Activated CD4-positive, alpha-beta T cell treated with anti-CD3 and anti-CD28 coated beads for 36 hours (primary cell): ENCODE results near the gene RBCK1. TPM values are rescaled to one million over a fixed set of nuclear protein-coding genes. Genes with fewer than 3 reads are reported as not detected.

Experiments used
- ATAC-seq: fragments of 200-7000 bp; cut with Tn5 transposase; one replicate; pipeline ENCODE4 v1.10.0; 2021; ENCODE audit warnings: mild to moderate bottlenecking, moderate library complexity
- CTCF ChIA-PET: fragments of 350-600 bp; sonication (Branson Sonifier 250); formaldehyde crosslinking; loops from one replicate; lab custom pipeline; 2021; ENCODE audit warnings: antibody characterized with exemption; lab: Charles Lee
- POLR2A ChIA-PET: fragments of 350-600 bp; sonication (Branson Sonifier 250); formaldehyde crosslinking; loops from one replicate; lab custom pipeline; 2021; ENCODE audit warnings: antibody characterized with exemption, inconsistent platforms; lab: Charles Lee
- DNase-seq: peaks from one replicate; pipeline ENCODE4 v3.0.0-alpha.2; 2020
- H3K27ac Mint-ChIP-seq: one replicate; pipeline ENCODE4 v1.8.0; 2021; ENCODE audit warnings: mixed read lengths
- H3K27me3 Mint-ChIP-seq: one replicate; pipeline ENCODE4 v1.8.0; 2021; ENCODE audit warnings: mixed read lengths
- H3K36me3 Mint-ChIP-seq: one replicate; pipeline ENCODE4 v1.8.0; 2021; ENCODE audit warnings: low read depth, mixed read lengths
- H3K4me1 Mint-ChIP-seq: one replicate; pipeline ENCODE4 v1.8.0; 2021; ENCODE audit warnings: mixed read lengths
- H3K4me3 Mint-ChIP-seq: one replicate; pipeline ENCODE4 v1.8.0; 2021; ENCODE audit warnings: mild to moderate bottlenecking, moderate library complexity, mixed read lengths
- H3K9me3 Mint-ChIP-seq: one replicate; pipeline ENCODE4 v1.8.0; 2021; ENCODE audit warnings: low read depth, mixed read lengths
- intact Hi-C, 2 experiments: fragments of 100-400 bp; cut with DNase I in 1 of 2; cut with micrococcal nuclease in 1 of 2; formaldehyde crosslinking; loops; one replicate each; pipeline versions ENCODE4 v1.14.2 to v1.15.1; 2022 to 2024; cut with DNase I, micrococcal nuclease
- total RNA-seq, 2 experiments: library from RNA; stranded (reverse); gene quantifications; one replicate each; pipeline ENCODE4 v1.2.3, GENCODE V29; 2021

Gene RBCK1
- 100 to 1,000 TPM; 130 to 149 TPM for total RNA-seq

GRCh38 chr20:407953-408842, at the start of gene RBCK1:
RBCK1 (plus strand) TSS chr20:408299; CDS start chr20:408758, 459 bp downstream.
- ATAC-seq (peak; percentile 76), DNase-seq (peak; percentile 94)
- ChIA-PET POLR2A (interaction anchor here (0.8 to 1.4 kb wide), 3 partner anchors 10 to 30 kb away, joined by 3 to 5 read pairs (median 3); no protein-coding TSS in a partner anchor), CTCF (interaction anchor here (0.7 to 1.4 kb wide), 9 partner anchors 8 to 138 kb away, joined by 3 to 7 read pairs (median 3); partner anchors contain the start of genes TBC1D20 and TRIB3)
- Mint-ChIP-seq H3K4me1 (peaks cover 43% of the 10 kb centered on the region), H3K9me3 (peaks cover 8% of the 10 kb centered on the region), H3K27me3 (no peaks in the 10 kb centered on the region), H3K4me3 (peak within 1 kb of the TSS; percentile 79), H3K36me3 (peaks cover 41% of the 10 kb centered on the region), H3K27ac (peak within 1 kb of the TSS; percentile 87)
- intact Hi-C loops: loop anchor here (1.0 to 5.0 kb wide), 14 partner anchors 25 to 1694 kb away; partner anchors contain the start of genes TBC1D20 (in 2 of the 2), CSNK2A1 (in 1 of the 2), NRSN2 (in 1 of the 2) and RAD21L1 (in 1 of the 2)

DNA sequence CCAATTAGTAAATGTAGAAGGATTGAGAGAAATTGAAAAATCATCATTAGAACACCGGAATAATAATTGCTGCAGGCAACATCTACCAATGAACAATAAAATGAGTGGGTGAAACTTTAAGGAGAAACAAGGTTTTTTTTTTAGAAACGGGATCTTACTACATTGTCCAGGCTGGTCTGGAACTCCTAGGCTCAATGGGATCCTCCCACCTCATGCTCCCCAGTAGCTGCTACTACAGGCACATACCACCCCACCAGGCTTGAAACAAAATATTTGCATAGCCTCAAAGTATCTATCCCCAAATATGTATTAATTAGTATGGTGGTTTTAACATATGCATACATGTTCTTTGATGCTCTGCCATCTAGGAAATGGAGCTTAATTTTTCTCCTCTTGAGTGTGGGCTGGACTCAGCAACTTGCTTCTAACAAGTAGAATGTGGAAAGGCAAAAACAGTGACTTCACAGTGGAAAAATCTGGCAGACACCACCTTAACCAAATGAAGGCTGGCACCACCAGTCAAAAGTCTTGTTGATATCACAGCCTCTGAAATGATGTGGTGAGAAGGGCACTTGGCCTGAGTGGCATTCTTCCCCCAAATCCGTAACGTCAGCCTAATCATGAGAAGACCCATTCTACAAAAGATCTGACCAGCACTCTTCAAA, 49.1 kb upstream of the RBCK1 start:
- no peak for ATAC-seq
- intact Hi-C loops: no loop called here
- Mint-ChIP-seq H3K9me3 (no peaks in the 10 kb centered on the region), H3K27ac (no peak overlapping the region), H3K4me1 (peaks cover 16% of the 10 kb centered on the region), H3K36me3 (no peaks in the 10 kb centered on the region), H3K4me3 (no peak overlapping the region), H3K27me3 (no peaks in the 10 kb centered on the region)
- no peak for DNase-seq
- CTCF ChIA-PET: no interaction called here
- POLR2A ChIA-PET: no interaction called here

GRCh38 chr20:361561-361960, 46.5 kb upstream of the RBCK1 start:
- POLR2A ChIA-PET: no interaction called here
- ATAC-seq: no peak
- intact Hi-C loops: no loop called here
- Mint-ChIP-seq H3K4me1 (peaks cover 35% of the 10 kb centered on the region), H3K27ac (peak overlapping the region; percentile 15), H3K4me3 (no peak overlapping the region), H3K9me3 (no peaks in the 10 kb centered on the region), H3K27me3 (no peaks in the 10 kb centered on the region), H3K36me3 (no peaks in the 10 kb centered on the region)
- DNase-seq: no peak
- CTCF ChIA-PET: interaction anchor here (0.9 to 2.2 kb wide), 3 partner anchors 51 to 118 kb away, joined by 3 to 10 read pairs (median 6); no protein-coding TSS in a partner anchor

DNA sequence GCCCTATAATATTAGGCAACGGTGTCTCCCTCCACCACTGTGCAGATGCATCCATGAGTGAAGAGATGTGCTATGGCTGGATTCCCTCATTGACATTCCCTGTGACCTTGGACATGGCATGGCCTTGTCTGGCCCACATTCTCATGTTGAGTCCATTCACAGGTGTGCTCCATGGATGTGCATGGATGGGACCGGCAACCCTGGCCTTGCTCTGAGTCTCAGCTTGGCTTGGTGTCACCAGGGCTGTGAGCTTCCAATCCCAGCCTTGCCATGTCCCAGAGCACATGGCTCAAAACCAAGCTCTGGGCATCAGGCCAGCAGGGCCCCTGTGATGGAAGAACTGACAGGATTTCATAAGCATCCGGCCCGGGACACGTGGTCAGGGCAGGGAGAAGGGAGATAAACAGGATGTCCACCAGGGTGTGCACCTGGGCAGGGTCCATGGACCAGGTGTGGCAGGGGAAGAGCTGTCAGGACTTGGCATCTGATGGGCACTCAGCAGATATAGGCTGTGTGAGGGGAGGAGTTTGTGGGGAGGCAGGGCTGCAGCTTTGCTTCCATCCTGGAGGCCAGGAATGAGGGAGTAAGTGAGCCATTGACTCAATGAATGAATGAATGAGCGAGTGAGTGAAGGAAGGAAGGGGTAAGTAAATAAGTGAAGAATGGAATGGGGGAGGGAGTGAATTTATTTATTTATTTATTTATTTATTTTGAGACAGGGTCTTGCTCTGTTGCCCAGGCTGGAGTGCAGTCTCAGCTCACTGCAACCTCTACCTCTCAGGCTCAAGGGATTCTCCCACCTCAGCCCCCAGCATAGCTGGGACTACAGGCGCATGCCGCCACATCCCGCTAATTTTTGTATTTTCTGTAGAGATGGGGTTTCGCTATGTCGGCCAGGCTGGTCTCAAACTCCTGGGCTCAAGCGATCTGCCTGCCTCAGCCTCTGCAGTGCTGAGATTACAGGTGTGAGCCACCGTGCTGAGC, 45.5 kb upstream of the RBCK1 start:
- ATAC-seq (peak; percentile 83), DNase-seq (peak; percentile 86)
- intact Hi-C loops: no loop called here

GRCh38 chr20:363319-364078, 44.6 kb upstream of the RBCK1 start:
- ATAC-seq: peak; percentile 40
- CTCF ChIA-PET: interaction anchor here (0.6 to 2.2 kb wide), 4 partner anchors 9 to 283 kb away, joined by 3 to 10 read pairs (median 4); no protein-coding TSS in a partner anchor
- no peaks in the 10 kb centered on the region for H3K36me3 Mint-ChIP-seq
- POLR2A ChIA-PET: no interaction called here
- H3K27me3 Mint-ChIP-seq: no peaks in the 10 kb centered on the region
- H3K4me1 Mint-ChIP-seq: peaks cover 39% of the 10 kb centered on the region
- intact Hi-C loops: no loop called here
- DNase-seq: peak; percentile 52
- H3K9me3 Mint-ChIP-seq: no peaks in the 10 kb centered on the region
- no peak overlapping the region for H3K27ac Mint-ChIP-seq
- no peak overlapping the region for H3K4me3 Mint-ChIP-seq

More for the DNA sequence above, 45.5 kb upstream of the RBCK1 start:
- Mint-ChIP-seq H3K27me3 (no peaks in the 10 kb centered on the region), H3K9me3 (no peaks in the 10 kb centered on the region), H3K4me1 (peaks cover 39% of the 10 kb centered on the region), H3K4me3 (peak overlapping the region; percentile 33), H3K36me3 (no peaks in the 10 kb centered on the region), H3K27ac (peak overlapping the region; percentile 66)
- POLR2A ChIA-PET: no interaction called here
- CTCF ChIA-PET: interaction anchor here (0.6 to 2.2 kb wide), 5 partner anchors 69 to 1130 kb away, joined by 3 to 10 read pairs (median 3); no protein-coding TSS in a partner anchor

DNA sequence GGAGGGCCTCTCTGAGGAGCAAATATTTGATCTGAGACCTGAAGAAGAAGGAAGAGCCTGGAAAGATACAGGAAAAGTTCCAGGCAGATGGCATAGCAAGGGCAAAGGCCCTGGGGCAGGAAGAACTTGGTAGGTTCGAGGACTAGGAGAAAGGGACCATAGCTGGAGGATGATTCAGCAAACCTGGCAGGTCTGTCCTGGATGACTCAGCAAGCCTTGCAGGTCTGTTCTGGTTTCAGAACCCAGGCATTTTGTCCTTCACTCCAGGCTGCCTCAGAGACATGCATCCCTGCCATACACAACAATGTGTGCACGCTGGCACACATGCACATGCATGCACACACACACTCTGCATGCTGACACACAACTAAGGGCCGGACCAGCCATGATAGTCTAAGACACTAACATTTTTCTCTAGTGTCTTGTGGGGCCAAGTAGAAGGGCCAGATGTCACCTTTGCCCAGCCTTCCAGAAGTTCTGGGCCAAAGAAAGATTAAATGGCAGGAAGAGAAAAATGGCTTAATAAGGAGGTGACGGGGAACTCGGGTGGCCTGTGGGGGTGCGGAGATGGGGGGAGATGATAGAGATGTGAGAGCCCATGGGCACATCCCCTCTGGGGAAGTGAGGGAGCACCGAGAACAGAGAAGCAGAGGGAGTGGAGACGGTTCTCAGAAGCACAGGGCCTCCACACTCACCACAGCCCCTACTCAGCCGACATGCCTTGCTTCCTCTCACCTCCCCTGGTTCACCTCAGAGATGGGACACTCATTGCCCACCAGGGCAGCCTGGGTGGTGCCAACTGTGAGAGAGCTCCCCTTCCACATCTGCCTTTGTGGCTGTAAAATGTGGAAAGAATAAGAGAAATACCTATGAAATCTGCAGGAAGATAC, 42.9 kb upstream of the RBCK1 start:
- Mint-ChIP-seq H3K27me3 (no peaks in the 10 kb centered on the region), H3K36me3 (no peaks in the 10 kb centered on the region), H3K4me1 (peaks cover 39% of the 10 kb centered on the region), H3K9me3 (no peaks in the 10 kb centered on the region), H3K27ac (peak overlapping the region; percentile 77), H3K4me3 (no peak overlapping the region)
- ATAC-seq (peak; percentile 25), DNase-seq (peak; percentile 40)
- CTCF ChIA-PET: interaction anchor here (1.1 to 2.1 kb wide), 2 partner anchors 10 to 16 kb away, joined by 3 to 12 read pairs; partner anchors contain the start of gene TRIB3
- intact Hi-C loops: no loop called here
- POLR2A ChIA-PET: no interaction called here

DNA sequence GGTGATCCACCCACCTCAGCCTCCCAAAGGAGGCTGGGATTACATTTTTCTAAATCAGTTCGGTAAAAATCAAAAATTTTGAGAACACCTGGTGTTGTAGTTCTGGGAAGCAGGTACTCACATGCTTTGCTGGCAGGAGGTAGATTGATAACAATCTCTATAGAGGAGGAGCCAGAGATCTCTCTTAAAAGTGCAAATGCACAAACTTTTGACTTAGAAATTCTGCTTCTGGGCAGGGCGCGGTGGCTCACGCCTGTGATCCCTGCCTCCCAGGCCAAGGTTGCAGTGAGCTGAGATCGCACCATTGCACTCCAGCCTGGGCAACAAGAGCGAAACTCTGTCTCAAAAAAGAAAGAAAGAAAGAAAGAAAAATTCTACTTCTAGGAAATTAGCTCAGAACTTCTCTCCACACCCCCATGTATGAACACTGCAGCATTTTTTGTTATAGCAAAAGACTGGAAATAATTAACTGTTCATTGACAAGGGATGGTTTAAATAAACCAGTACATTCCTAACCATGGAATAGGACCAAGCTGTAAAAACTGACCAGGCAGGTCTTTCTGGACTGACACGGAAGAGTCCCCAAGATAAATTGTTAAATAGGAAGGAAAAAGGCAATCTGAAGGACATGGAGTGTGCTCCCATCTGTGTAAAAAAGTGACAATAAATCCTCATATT, 41.9 kb upstream of the RBCK1 start:
- ChIA-PET POLR2A (no interaction called here), CTCF (interaction anchor here (0.6 to 2.1 kb wide), 6 partner anchors 11 to 281 kb away, joined by 3 to 12 read pairs (median 3); partner anchors contain the start of gene TRIB3)
- H3K27ac Mint-ChIP-seq: peak overlapping the region; percentile 45
- no peaks in the 10 kb centered on the region for H3K27me3 Mint-ChIP-seq
- no peak overlapping the region for H3K4me3 Mint-ChIP-seq
- DNase-seq: peak; percentile 32
- intact Hi-C loops: no loop called here
- no peaks in the 10 kb centered on the region for H3K36me3 Mint-ChIP-seq
- H3K9me3 Mint-ChIP-seq: no peaks in the 10 kb centered on the region
- peak; percentile 8 for ATAC-seq
- peaks cover 39% of the 10 kb centered on the region for H3K4me1 Mint-ChIP-seq

DNA sequence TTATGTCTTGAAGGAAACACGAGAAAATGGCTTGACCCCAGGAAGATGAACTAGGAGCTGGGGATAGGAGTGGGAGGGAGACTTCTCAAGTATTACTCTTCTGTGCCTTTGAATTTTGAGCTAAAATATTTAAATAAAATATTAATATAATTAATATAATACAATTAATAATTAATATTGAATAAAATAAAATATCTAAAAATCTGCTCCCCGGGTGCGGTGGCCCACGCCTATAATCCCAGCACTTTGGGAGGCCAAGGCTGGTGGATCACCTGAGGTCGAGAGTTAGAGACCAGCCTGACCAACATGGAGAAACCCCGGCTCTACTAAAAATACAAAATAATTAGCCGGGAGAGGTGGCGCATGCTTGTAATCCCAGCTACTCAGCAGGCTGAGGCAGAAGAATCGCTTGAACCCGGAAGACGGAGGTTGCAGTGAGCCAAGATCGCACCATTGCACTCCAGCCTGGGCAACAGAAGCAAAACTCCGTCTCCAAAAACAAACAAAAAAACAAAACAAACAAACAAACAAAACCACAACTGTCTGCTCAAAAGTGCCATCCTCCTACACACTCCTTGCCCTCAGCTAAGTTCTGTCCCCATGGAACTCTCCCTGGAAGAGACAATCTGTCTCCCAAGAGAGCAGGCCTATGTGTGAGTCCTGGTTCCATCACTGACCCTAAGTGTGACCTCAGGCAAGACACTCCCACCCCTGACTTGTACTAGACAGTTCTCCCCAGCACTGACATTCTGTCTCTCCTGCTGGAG, 41.2 kb upstream of the RBCK1 start:
- Mint-ChIP-seq H3K27me3 (no peaks in the 10 kb centered on the region), H3K9me3 (no peaks in the 10 kb centered on the region), H3K4me3 (no peak overlapping the region), H3K4me1 (peaks cover 40% of the 10 kb centered on the region), H3K36me3 (no peaks in the 10 kb centered on the region), H3K27ac (peak overlapping the region; percentile 19)
- ATAC-seq (no peak), DNase-seq (no peak)
- CTCF ChIA-PET: interaction anchor here (0.6 to 2.1 kb wide), 4 partner anchors 12 to 113 kb away, joined by 3 to 12 read pairs (median 3); no protein-coding TSS in a partner anchor
- POLR2A ChIA-PET: no interaction called here
- intact Hi-C loops: no loop called here
